Thyroid gland (tissue), 4 donors: ENCODE measurements around the gene C2orf42.

Experiments
- CTCF ChIP-seq, 6 experiments: fragments of 200-600 bp in 3 of 6; fragments of 450-650 bp in 3 of 6; sonication (generic) in 3 of 6; IDR thresholded peaks; one replicate each; pipeline ENCODE4 v1.5.1; 2016 to 2019; ENCODE audit warnings: antibody characterized with exemption in 6 of 6, mild to moderate bottlenecking in 2 of 6, inconsistent platforms in 1 of 6, moderate library complexity in 1 of 6
- POLR2A ChIP-seq, 2 donors: fragments of 450-650 bp; IDR thresholded peaks; one replicate each; pipeline ENCODE4 v1.6.1; 2017; ENCODE audit warnings: antibody characterized with exemption in 2 of 2, mild to moderate bottlenecking in 2 of 2, moderate library complexity in 1 of 2

- TF ChIP-seq CTCF (IDR thresholded peaks at IDR 0.05) (no peak), POLR2A (IDR thresholded peaks at IDR 0.05) (no peak)
Measured at GRCh38 chr2:70144443-70145143, 46.2 kb downstream of the C2orf42 start.
